Ovary (tissue), 9 donors: Measurements from ENCODE around the gene PLAAT3. TPM values are rescaled to one million over a fixed set of nuclear protein-coding genes. Genes with fewer than 3 reads are reported as not detected.
"Not testable (repeated sequence)": the region's sequence is repeated elsewhere in the genome, so short reads cannot be mapped to it uniquely, and the experiment has no call there.

Experiments used
- DNase-seq, 5 donors: peaks; one replicate each; pipeline ENCODE4 v3.0.0-alpha.2; 2019 to 2020
- H3K27ac ChIP-seq, 2 donors: fragments of 200-600 bp; one replicate each; pipeline versions ENCODE4 v1.5.1 to v1.8.0; 2019 to 2022
- H3K27me3 ChIP-seq: fragments of 200-600 bp; one replicate; pipeline ENCODE4 v1.8.0; 2022
- H3K36me3 ChIP-seq: fragments of 200-600 bp; sonication (generic); one replicate; pipeline ENCODE4 v1.5.1; 2019
- H3K4me1 ChIP-seq: one replicate; pipeline ENCODE4 v1.8.1; 2013; ENCODE audit warnings: mild to moderate bottlenecking, moderate library complexity; ENCODE audit not compliant: insufficient read depth
- H3K4me3 ChIP-seq: fragments of 200-600 bp; sonication (generic); one replicate; pipeline ENCODE4 v1.5.1; 2017
- H3K9me3 ChIP-seq, 2 donors: fragments of 200-600 bp in 1 of 2; sonication (generic) in 1 of 2; one replicate each; pipeline versions ENCODE4 v1.5.1 to v1.8.1; 2013 to 2019; ENCODE audit warnings: mild to moderate bottlenecking in 1 of 2, moderate library complexity in 1 of 2
- CTCF ChIP-seq, 3 donors: fragments of 450-650 bp in 2 of 3; fragments of 200-600 bp in 1 of 3; IDR thresholded peaks; one replicate each; pipeline versions ENCODE4 v1.5.1 to v1.8.0; 2016 to 2022; ENCODE audit warnings: antibody characterized with exemption in 3 of 3, mild to moderate bottlenecking in 1 of 3
- EP300 ChIP-seq: sonication (generic); formaldehyde crosslinking; IDR thresholded peaks from one replicate; pipeline ENCODE4 v1.6.1; 2017; ENCODE audit warnings: antibody characterized with exemption
- POLR2A ChIP-seq: fragments of 450-650 bp; IDR thresholded peaks from one replicate; pipeline ENCODE4 v1.6.1; 2017; ENCODE audit warnings: antibody characterized with exemption, mild to moderate bottlenecking, moderate library complexity
- WGBS, 3 donors: extraction: QIAGEN DNeasy Blood & Tissue Kit in 1 of 3; methylation state at CpG; one replicate each; pipeline versions ENCODE4 v1.1.5 to v1.1.7; 2013 to 2017; 5-methylcytosine and 5-hydroxymethylcytosine counted together
- intact Hi-C, 4 donors: fragments of 100-400 bp; cut with DNase I; formaldehyde crosslinking; loops; one replicate each; pipeline versions ENCODE4 v1.11.0 to v1.15.1; 2022 to 2023
- polyA plus RNA-seq, 2 donors: library from polyadenylated mRNA; stranded (reverse); fragments of 200-250 nt in 1 of 2; fragments of 350-450 nt in 1 of 2; fragmentation: Illumina TruSeq in 1 of 2; extraction: RNeasy Lipid Tissue Mini Kit (QIAGEN cat#74804) in 1 of 2; gene quantifications; one replicate each; pipeline ENCODE4 v1.2.3, GENCODE V29; 2013 to 2014
- total RNA-seq, 7 donors: library from RNA; depleted of rRNA in 2 of 7; stranded (reverse); fragments of >200 nt in 2 of 7; fragmentation: NEBNext Ultra II Directional in 3 of 7; extraction: Animal tissue kit (Norgen Biotek cat#: 25700) in 3 of 7; gene quantifications; one replicate each; pipeline versions ENCODE4 v1.1.0 to v1.2.4, GENCODE V29; 2016 to 2023
- donor health status: DM: no; HTN: no; CAD: no; lungs with moderate emphysema.
- donor health status: DM: no; HTN: no; CAD: no.
- donor health status: Bipolar disorder and iron deficiency.
- donor health status: DM: yes; HTN: yes; CAD: no.
- donor health status: DM: no; HTN: no; CAD: no.
- donor health status: DM: yes; HTN: yes; CAD: no.

PLAAT3 gene
- total and polyA plus RNA-seq, 9 donors, result 41.1 to 147 (median 110) TPM

- H3K27ac ChIP-seq, result no peak overlapping the region
- intact Hi-C loops, result no loop called here
- H3K36me3 ChIP-seq, result no peaks in the 10 kb centered on the region
- no peak overlapping the region for H3K4me3 ChIP-seq
- WGBS, 3 donors, result 48 to 61% (median 59%) methylated on average over 8 of the region's 8 CpGs
- TF ChIP-seq POLR2A, result no peak
- TF ChIP-seq CTCF (IDR thresholded peaks at IDR 0.05), result no peak
- no peak for TF ChIP-seq EP300
- H3K9me3 ChIP-seq, result no peaks in the 10 kb centered on the region
- H3K27me3 ChIP-seq, result no peaks in the 10 kb centered on the region
- no peaks in the 10 kb centered on the region for H3K4me1 ChIP-seq
- no peak for DNase-seq
Measured at GRCh38 chr11:63553759-63554158, 60.5 kb downstream of the PLAAT3 start.

GRCh38 chr11:63552921-63553320 is 61.3 kb downstream of the PLAAT3 start:
- peaks cover 1% of the 10 kb centered on the region for H3K4me1 ChIP-seq
- DNase-seq, result no peak
- no peaks in the 10 kb centered on the region for H3K36me3 ChIP-seq
- H3K27ac ChIP-seq, result no peak overlapping the region
- H3K9me3 ChIP-seq, result no peaks in the 10 kb centered on the region
- no peak overlapping the region for H3K4me3 ChIP-seq
- TF ChIP-seq CTCF (IDR thresholded peaks at IDR 0.05) (no peak), EP300 (no peak)
- no peaks in the 10 kb centered on the region for H3K27me3 ChIP-seq
- intact Hi-C loops, result no loop called here
- 85 to 93% (median 92%) methylated on average over 7 of the region's 7 CpGs for WGBS, 3 donors

GRCh38 chr11:63551889-63552266 is 62.4 kb downstream of the PLAAT3 start:
- intact Hi-C loops, result no loop called here
- Histone ChIP-seq H3K27me3 (no peaks in the 10 kb centered on the region), H3K9me3 (no peaks in the 10 kb centered on the region), H3K4me1 (peaks cover 1% of the 10 kb centered on the region), H3K36me3 (no peaks in the 10 kb centered on the region), H3K4me3 (no peak overlapping the region), H3K27ac (no peak overlapping the region)
- TF ChIP-seq EP300 (no peak), POLR2A (no peak), CTCF (IDR thresholded peaks at IDR 0.05) (no peak)
- no peak for DNase-seq
- 80 to 81% (median 80%) methylated on average over 6 of the region's 6 CpGs for WGBS, 3 donors

GRCh38 chr11:63551091-63551888 is 62.9 kb downstream of the PLAAT3 start:
- 47 to 70% (median 57%) methylated on average over 27 of the region's 27 CpGs for WGBS, 3 donors
- DNase-seq, result no peak

GRCh38 chr11:63550156-63550700 is 64.0 kb downstream of the PLAAT3 start:
- DNase-seq, H3K27me3 ChIP-seq, H3K36me3 ChIP-seq, H3K4me1 ChIP-seq, H3K27ac ChIP-seq, intact Hi-C loops, H3K4me3 ChIP-seq, H3K9me3 ChIP-seq: not testable (repeated sequence)
- WGBS, 3 donors, result 90 to 93% (median 92%) methylated on average over 31 of the region's 31 CpGs

More at GRCh38 chr11:63551091-63551888, 62.9 kb downstream of the PLAAT3 start:
- no peaks in the 10 kb centered on the region for H3K9me3 ChIP-seq
- TF ChIP-seq CTCF (IDR thresholded peaks at IDR 0.05), result no peak
- TF ChIP-seq EP300, result no peak
- no peak for TF ChIP-seq POLR2A
- no peak overlapping the region for H3K27ac ChIP-seq
- no peaks in the 10 kb centered on the region for H3K36me3 ChIP-seq
- H3K4me3 ChIP-seq, result no peak overlapping the region
- peaks cover 1% of the 10 kb centered on the region for H3K4me1 ChIP-seq
- intact Hi-C loops, result no loop called here
- no peaks in the 10 kb centered on the region for H3K27me3 ChIP-seq
